Liver (tissue), 3 donors: ENCODE measurements around the gene STRA8.

Source experiments
- CTCF ChIP-seq: fragments of 150-350 bp; IDR thresholded peaks from 2 replicates; pipeline ENCODE4 v1.5.1; 2017; ENCODE audit warnings: improper control_type of control experiment, low read depth, low read length; ENCODE audit not compliant: missing input control
- EGR1 ChIP-seq, 2 donors: IDR thresholded peaks; 2 replicates each; pipeline ENCODE4 v1.6.1; 2016 to 2018; ENCODE audit warnings: antibody characterized with exemption in 2 of 2, low read depth in 2 of 2
- GABPA ChIP-seq, 2 donors: IDR thresholded peaks in 1 of 2; conservative IDR thresholded peaks in 1 of 2; 2 replicates each; pipeline ENCODE4 v1.6.1; 2016; ENCODE audit warnings: antibody characterized with exemption in 2 of 2, mild to moderate bottlenecking in 1 of 2, moderate library complexity in 1 of 2
- RXRA ChIP-seq, 2 donors: IDR thresholded peaks; 2 replicates each; pipeline ENCODE4 v1.6.1; 2017 to 2018; ENCODE audit warnings: antibody characterized with exemption in 2 of 2, mild to moderate bottlenecking in 1 of 2
- SP1 ChIP-seq: IDR thresholded peaks from 2 replicates; pipeline ENCODE4 v1.6.1; 2018; ENCODE audit warnings: antibody characterized with exemption, mild to moderate bottlenecking
- TAF1 ChIP-seq: conservative IDR thresholded peaks from 2 replicates; pipeline ENCODE4 v1.6.1; 2016; ENCODE audit warnings: antibody characterized with exemption, mild to moderate bottlenecking
- donor health status: healthy.
- donor health status: healthy.

DNA sequence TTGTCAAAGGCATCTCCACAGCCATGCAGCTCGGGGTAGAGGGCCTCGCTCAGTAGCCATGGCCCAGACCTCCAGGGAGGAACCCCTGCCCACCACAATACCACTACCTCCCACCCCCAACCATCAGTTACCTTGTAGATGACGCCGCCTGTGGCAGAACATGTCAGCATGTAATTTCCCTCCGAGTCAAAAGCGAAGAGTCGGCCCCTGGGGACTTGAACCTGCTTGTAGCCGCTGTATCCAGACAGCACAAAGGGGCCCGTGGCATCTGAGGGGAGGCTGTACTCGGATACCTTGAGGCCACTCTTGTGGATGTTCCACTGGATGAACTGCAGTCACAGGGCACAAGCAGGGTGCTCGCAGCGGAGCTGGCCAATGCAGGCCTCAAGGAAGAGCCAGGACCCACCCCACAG is 46.8 kb upstream of the STRA8 start:
- no peak for TF ChIP-seq CTCF
- no peak for TF ChIP-seq RXRA (IDR thresholded peaks at IDR 0.05)
- no peak for TF ChIP-seq TAF1
- no peak for TF ChIP-seq EGR1 (IDR thresholded peaks at IDR 0.05; ENCODE audit: low read depth in 2 of 2)
- TF ChIP-seq GABPA (IDR thresholded peaks at IDR 0.05 in 1 of 2, conservative IDR thresholded peaks at IDR 0.05 in 1 of 2), result no peak
- TF ChIP-seq SP1, result no peak
